ENCODE results near the gene SIM2. TPM values are rescaled to one million over a fixed set of nuclear protein-coding genes. Genes with fewer than 3 reads are reported as not detected.

Gene SIM2
- total and polyA plus RNA-seq, 3 donors from 2014 or later, result 0.19 to 0.90 (median 0.71) TPM

DNA sequence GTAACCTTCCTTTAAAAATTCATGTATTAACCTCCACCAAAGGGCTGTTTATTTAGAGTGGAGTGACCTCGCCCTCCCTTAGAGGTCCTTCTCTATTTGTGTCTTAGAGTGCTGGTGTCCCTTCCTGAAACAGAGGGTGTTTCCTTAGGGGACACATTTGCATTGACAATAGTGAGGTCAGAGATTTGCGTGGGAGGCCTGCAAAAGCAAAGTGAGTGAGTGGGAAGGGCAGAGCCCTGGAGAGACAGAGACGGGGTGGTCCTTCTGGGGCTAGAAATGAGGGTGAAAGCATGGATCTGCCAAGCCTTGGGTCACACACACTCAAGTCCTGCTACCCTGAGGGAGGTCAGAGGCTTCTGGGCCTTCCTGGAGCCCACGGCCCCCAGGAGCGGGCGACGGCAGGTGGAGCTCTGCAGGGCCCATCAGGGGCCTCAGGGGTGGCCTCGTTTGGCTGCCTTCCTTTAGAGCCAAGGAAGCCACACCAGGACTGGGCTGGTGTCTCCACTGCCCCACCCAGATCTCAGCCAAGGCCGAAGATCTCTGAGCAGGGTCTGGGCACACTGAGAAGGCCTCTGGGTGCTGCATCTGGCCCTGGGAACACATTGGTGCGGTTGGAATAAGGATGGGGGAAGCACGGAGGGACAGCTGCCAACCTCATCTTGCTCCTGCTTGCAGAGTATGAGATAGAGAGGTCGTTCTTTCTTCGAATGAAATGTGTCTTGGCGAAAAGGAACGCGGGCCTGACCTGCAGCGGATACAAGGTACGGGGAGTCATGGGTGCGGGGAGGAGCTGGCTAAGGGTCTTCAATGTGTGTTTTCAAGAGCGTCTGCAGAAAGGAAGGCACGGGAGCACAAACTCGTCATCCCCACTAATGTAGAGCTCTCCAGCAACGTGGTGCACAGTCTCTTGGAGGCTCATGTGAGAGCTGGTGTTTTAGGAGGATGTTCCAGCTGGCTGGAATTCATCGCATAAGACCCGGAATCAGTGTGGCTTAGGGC is 23.8 kb downstream of the SIM2 start:
- intact Hi-C loops (cut with DNase I; ENCODE audit: low total_unique reads), result no loop called here
- WGBS, 2 donors, result 82 to 91% methylated on average over 25 of the region's 25 CpGs
- H3K36me3 ChIP-seq (ENCODE audit: low read depth, missing control alignments), result no peaks in the 10 kb centered on the region
- H3K27ac ChIP-seq, result no peak overlapping the region
- H3K9me3 ChIP-seq, result no peaks in the 10 kb centered on the region
- DNase-seq, result no peak
- H3K4me1 ChIP-seq, result no peaks in the 10 kb centered on the region
- H3K27me3 ChIP-seq, result no peaks in the 10 kb centered on the region
- no peak for TF ChIP-seq CTCF (IDR thresholded peaks at IDR 0.05)
- TF ChIP-seq POLR2A (IDR thresholded peaks at IDR 0.05), result no peak
- no peak overlapping the region for H3K4me3 ChIP-seq

- 85 to 92% methylated on average over 9 to 14 of the region's 14 CpGs for WGBS, 2 donors
- Histone ChIP-seq H3K27me3 (no peaks in the 10 kb centered on the region), H3K9me3 (no peaks in the 10 kb centered on the region), H3K36me3 (ENCODE audit: low read depth, missing control alignments) (no peaks in the 10 kb centered on the region), H3K27ac (no peak overlapping the region), H3K4me3 (no peak overlapping the region), H3K4me1 (no peaks in the 10 kb centered on the region)
- TF ChIP-seq POLR2A (IDR thresholded peaks at IDR 0.05) (no peak), CTCF (IDR thresholded peaks at IDR 0.05) (no peak)
- no peak for DNase-seq
- intact Hi-C loops (cut with DNase I; ENCODE audit: low total_unique reads), result no loop called here
Measured at GRCh38 chr21:36723371-36723881, 24.5 kb downstream of the SIM2 start.

DNA sequence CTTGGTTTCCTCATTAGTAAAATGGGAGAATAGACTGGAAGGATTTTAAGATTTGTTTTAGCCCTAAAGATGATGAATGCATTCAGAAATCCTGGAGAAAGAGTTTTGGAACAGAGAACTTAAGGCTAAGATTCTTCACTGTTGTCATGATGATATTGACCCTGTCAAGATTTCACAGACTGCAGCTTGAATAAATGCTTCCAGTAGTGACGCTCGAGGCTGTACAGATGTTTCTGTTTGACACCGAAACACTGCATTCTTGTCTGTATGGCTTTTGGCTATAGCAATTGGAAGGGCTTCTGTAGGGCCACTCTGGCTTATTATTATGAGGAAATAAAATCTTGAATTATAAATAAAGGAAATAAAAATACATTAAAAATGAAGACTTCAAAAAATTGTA is 25.7 kb downstream of the SIM2 start:
- no peaks in the 10 kb centered on the region for H3K36me3 ChIP-seq (ENCODE audit: low read depth, missing control alignments)
- no peaks in the 10 kb centered on the region for H3K27me3 ChIP-seq
- DNase-seq, result no peak
- H3K9me3 ChIP-seq, result no peaks in the 10 kb centered on the region
- 89% methylated on average over 3 of the region's 3 CpGs for WGBS, 2 donors
- H3K27ac ChIP-seq, result no peak overlapping the region
- no peak overlapping the region for H3K4me3 ChIP-seq
- intact Hi-C loops (cut with DNase I; ENCODE audit: low total_unique reads), result no loop called here
- TF ChIP-seq POLR2A (IDR thresholded peaks at IDR 0.05) (no peak), CTCF (IDR thresholded peaks at IDR 0.05) (no peak)
- no peaks in the 10 kb centered on the region for H3K4me1 ChIP-seq

DNA sequence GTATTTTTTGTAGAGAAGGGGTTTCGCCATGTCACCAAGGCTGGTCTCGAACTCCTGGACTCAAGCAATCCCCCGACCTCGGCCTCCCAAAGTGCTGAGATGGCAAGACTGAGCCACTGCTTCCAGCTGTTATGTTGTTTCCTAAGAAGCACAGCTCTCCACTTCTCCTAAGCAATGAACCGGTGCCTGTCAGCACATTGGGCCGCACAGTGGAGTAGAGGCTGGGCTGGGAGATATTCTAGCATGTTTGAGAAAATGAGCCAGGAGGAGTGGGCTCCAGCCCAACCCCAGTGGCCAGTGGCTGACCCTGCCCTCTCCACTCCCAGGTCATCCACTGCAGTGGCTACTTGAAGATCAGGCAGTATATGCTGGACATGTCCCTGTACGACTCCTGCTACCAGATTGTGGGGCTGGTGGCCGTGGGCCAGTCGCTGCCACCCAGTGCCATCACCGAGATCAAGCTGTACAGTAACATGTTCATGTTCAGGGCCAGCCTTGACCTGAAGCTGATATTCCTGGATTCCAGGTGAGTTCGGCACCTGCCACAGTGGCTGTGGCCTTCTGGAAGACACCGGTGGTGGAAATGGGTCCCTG is 27.0 kb downstream of the SIM2 start:
- no peak for DNase-seq
- no peaks in the 10 kb centered on the region for H3K4me1 ChIP-seq
- H3K36me3 ChIP-seq (ENCODE audit: low read depth, missing control alignments), result no peaks in the 10 kb centered on the region
- no peaks in the 10 kb centered on the region for H3K27me3 ChIP-seq
- no peak overlapping the region for H3K4me3 ChIP-seq
- 93 to 98% methylated on average over 12 of the region's 12 CpGs for WGBS, 2 donors
- no peaks in the 10 kb centered on the region for H3K9me3 ChIP-seq
- no peak overlapping the region for H3K27ac ChIP-seq
- TF ChIP-seq POLR2A (IDR thresholded peaks at IDR 0.05) (no peak), CTCF (IDR thresholded peaks at IDR 0.05) (no peak)
- intact Hi-C loops (cut with DNase I; ENCODE audit: low total_unique reads), result no loop called here

All from testis (tissue), 3 donors.